HG02840 (cell line): ENCODE measurements around the gene GHRL.
A peak's percentile ranks its signal among the peaks of the same experiment; 100 is the strongest.

Source experiments
- ATAC-seq: cut with Tn5 transposase; IDR thresholded peaks from one replicate; pipeline ENCODE4 v1.9.1; 2021; ENCODE audit warnings: mild to moderate bottlenecking, moderate library complexity, moderate number of reproducible peaks; ENCODE audit not compliant: unreplicated experiment, low FRiP score

Gene GHRL

GRCh38 chr3:10248184-10248983 is 44.4 kb downstream of the GHRL start, which contains the start of gene TATDN2:
TSS of gene TATDN2 (plus strand) at chr3:10248459. CDS start at chr3:10249201, 742 bp downstream.
- peak; percentile 96 for ATAC-seq

GRCh38 chr3:10247679-10248183 is 45.0 kb downstream of the GHRL start:
- no peak for ATAC-seq

GRCh38 chr3:10245081-10245712 is 47.5 kb downstream of the GHRL start:
- no peak for ATAC-seq

GRCh38 chr3:10244009-10244408 is 48.7 kb downstream of the GHRL start:
- no peak for ATAC-seq

- no peak for ATAC-seq
Measured at GRCh38 chr3:10242182-10243065, 50.3 kb downstream of the GHRL start.

GRCh38 chr3:10240799-10241198 is 51.9 kb downstream of the GHRL start:
- no peak for ATAC-seq

GRCh38 chr3:10238345-10239183 is 54.2 kb downstream of the GHRL start:
- ATAC-seq = no peak
